H9 (cell line): ENCODE data around the gene C19orf73. TPM values are rescaled to one million over a fixed set of nuclear protein-coding genes. Genes with fewer than 3 reads are reported as not detected.
A peak's percentile ranks its signal among the peaks of the same experiment; 100 is the strongest.

ENCODE experiments used
- DNase-seq: peaks from one replicate; pipeline ENCODE4 v3.0.0-alpha.2; 2017
- H2AFZ ChIP-seq: one replicate; pipeline ENCODE4 v1.6.1; 2013; ENCODE audit warnings: mild to moderate bottlenecking, low read length, control low read depth, moderate library complexity
- H2AK5ac ChIP-seq: 2 replicates; pipeline ENCODE4 v1.6.1; 2013; ENCODE audit warnings: low read length, control low read depth, mixed read lengths; ENCODE audit not compliant: insufficient read length
- H2BK120ac ChIP-seq: one replicate; pipeline ENCODE4 v1.6.1; 2013; ENCODE audit warnings: low read depth, mild to moderate bottlenecking, low read length, control low read depth, inconsistent platforms; ENCODE audit not compliant: poor library complexity, severe bottlenecking
- H2BK12ac ChIP-seq: 2 replicates; pipeline ENCODE4 v1.6.1; 2013; ENCODE audit warnings: low read length, control low read depth, mixed read lengths, low read depth; ENCODE audit not compliant: insufficient read length
- H2BK15ac ChIP-seq: 2 replicates; pipeline ENCODE4 v1.6.1; 2013; ENCODE audit warnings: low read depth, low read length, control low read depth
- H2BK20ac ChIP-seq: one replicate; pipeline ENCODE4 v1.6.1; 2013; ENCODE audit warnings: low read depth, mild to moderate bottlenecking, low read length, control low read depth, inconsistent platforms; ENCODE audit not compliant: poor library complexity, severe bottlenecking
- H2BK5ac ChIP-seq: 2 replicates; pipeline ENCODE4 v1.6.1; 2013; ENCODE audit warnings: low read length, control low read depth, mixed read lengths; ENCODE audit not compliant: insufficient read length
- H3K14ac ChIP-seq: 2 replicates; pipeline ENCODE4 v1.6.1; 2013; ENCODE audit warnings: low read length, control low read depth; ENCODE audit not compliant: insufficient read depth
- H3K18ac ChIP-seq: 2 replicates; pipeline ENCODE4 v1.6.1; 2013; ENCODE audit warnings: low read depth, mild to moderate bottlenecking, mixed read lengths, low read length, control low read depth; ENCODE audit not compliant: insufficient read length
- H3K23ac ChIP-seq: 2 replicates; pipeline ENCODE4 v1.6.1; 2013; ENCODE audit warnings: low read length, control low read depth, mixed read lengths, low read depth; ENCODE audit not compliant: insufficient read length
- H3K23me2 ChIP-seq: 2 replicates; pipeline ENCODE4 v1.6.1; 2013; ENCODE audit warnings: low read depth, mild to moderate bottlenecking, mixed read lengths, low read length, control low read depth; ENCODE audit not compliant: insufficient read length, poor library complexity, severe bottlenecking
- H3K27ac ChIP-seq: 2 replicates; pipeline ENCODE4 v1.5.1; 2013; ENCODE audit warnings: low read length, control low read depth, mixed read lengths, low read depth; ENCODE audit not compliant: insufficient read length
- H3K27me3 ChIP-seq: 2 replicates; pipeline ENCODE4 v1.6.1; 2013; ENCODE audit warnings: low read length, control low read depth, inconsistent platforms; ENCODE audit not compliant: insufficient read depth
- H3K4ac ChIP-seq: 2 replicates; pipeline ENCODE4 v1.6.1; 2013; ENCODE audit warnings: low read depth, mild to moderate bottlenecking, control low read depth, inconsistent platforms, low read length, moderate library complexity
- H3K4me1 ChIP-seq: 2 replicates; pipeline ENCODE4 v1.6.1; 2013; ENCODE audit warnings: low read length, control low read depth, inconsistent platforms; ENCODE audit not compliant: insufficient read depth
- H3K4me2 ChIP-seq: 2 replicates; pipeline ENCODE4 v1.6.1; 2013; ENCODE audit warnings: low read length, control low read depth, mixed read lengths; ENCODE audit not compliant: insufficient read length, insufficient read depth
- H3K56ac ChIP-seq: 2 replicates; pipeline ENCODE4 v1.6.1; 2013; ENCODE audit warnings: low read depth, mild to moderate bottlenecking, mixed read lengths, low read length, control low read depth; ENCODE audit not compliant: insufficient read length
- H3K79me1 ChIP-seq: 2 replicates; pipeline ENCODE4 v1.6.1; 2013; ENCODE audit warnings: low read depth, mild to moderate bottlenecking, moderate library complexity, low read length, control low read depth, inconsistent platforms; ENCODE audit not compliant: insufficient read depth, poor library complexity, severe bottlenecking
- H3K79me2 ChIP-seq: 2 replicates; pipeline ENCODE4 v1.6.1; 2013; ENCODE audit warnings: low read length, control low read depth, inconsistent platforms; ENCODE audit not compliant: insufficient read depth
- H3K9ac ChIP-seq: 2 replicates; pipeline ENCODE4 v1.6.1; 2013; ENCODE audit warnings: low read length, control low read depth, mixed read lengths; ENCODE audit not compliant: insufficient read length; ENCODE audit errors: extremely low read depth
- H3K9me3 ChIP-seq: one replicate; pipeline ENCODE4 v1.6.1; 2013; ENCODE audit warnings: low read depth, low read length, inconsistent platforms; ENCODE audit not compliant: control insufficient read depth
- H3T11ph ChIP-seq: one replicate; pipeline ENCODE4 v1.6.1; 2013; ENCODE audit warnings: mild to moderate bottlenecking, low read length, control low read depth, inconsistent platforms
- H4K20me1 ChIP-seq: one replicate; pipeline ENCODE4 v1.6.1; 2013; ENCODE audit not compliant: control insufficient read depth, insufficient read length, insufficient read depth
- H4K5ac ChIP-seq: 2 replicates; pipeline ENCODE4 v1.6.1; 2013; ENCODE audit warnings: low read depth, mild to moderate bottlenecking, mixed read lengths, low read length, control low read depth; ENCODE audit not compliant: insufficient read length
- H4K8ac ChIP-seq: replicated peaks from 2 replicates; pipeline ENCODE4 v1.6.1; 2013; ENCODE audit warnings: low read length, control low read depth, mixed read lengths, low read depth; ENCODE audit not compliant: insufficient read length
- H4K91ac ChIP-seq: 2 replicates; pipeline ENCODE4 v1.6.1; 2013; ENCODE audit warnings: low read depth, mild to moderate bottlenecking, moderate library complexity, mixed read lengths, low read length, control low read depth; ENCODE audit not compliant: insufficient read length
- H3K27ac Mint-ChIP-seq, 3 experiments: 2 replicates in 2 of 3; 3 replicates in 1 of 3; pipeline ENCODE4 v1.8.0; 2020 to 2021; ENCODE audit warnings: mixed read lengths in 3 of 3, mild to moderate bottlenecking in 1 of 3, moderate library complexity in 1 of 3
- H3K27me3 Mint-ChIP-seq: 2 replicates; pipeline ENCODE4 v1.8.0; 2021; ENCODE audit warnings: low read depth, mild to moderate bottlenecking, moderate library complexity, mixed read lengths
- H3K36me3 Mint-ChIP-seq, 3 experiments: 2 replicates in 2 of 3; 3 replicates in 1 of 3; pipeline ENCODE4 v1.8.0; 2020 to 2021; ENCODE audit warnings: low read depth in 3 of 3, mixed read lengths in 3 of 3; ENCODE audit not compliant: insufficient read depth in 1 of 3
- H3K4me1 Mint-ChIP-seq, 2 experiments: 2 replicates each; pipeline ENCODE4 v1.8.0; 2020; ENCODE audit warnings: mixed read lengths in 2 of 2
- H3K4me3 Mint-ChIP-seq, 2 experiments: 2 replicates in 1 of 2; 3 replicates in 1 of 2; pipeline ENCODE4 v1.8.0; 2020 to 2021; ENCODE audit warnings: mild to moderate bottlenecking in 2 of 2, mixed read lengths in 2 of 2, moderate library complexity in 1 of 2
- H3K9me3 Mint-ChIP-seq, 2 experiments: 2 replicates in 1 of 2; 3 replicates in 1 of 2; pipeline ENCODE4 v1.8.0; 2020; ENCODE audit warnings: mild to moderate bottlenecking in 2 of 2, mixed read lengths in 2 of 2, moderate library complexity in 1 of 2
- WGBS: extraction: QIAGEN DNeasy Blood & Tissue Kit; methylation state at CpG from one replicate; pipeline ENCODE4 v1.1.7; 2013; ENCODE audit warnings: missing lambda C conversion rate, low lambda C conversion rate, mixed read lengths; ENCODE audit not compliant: insufficient read length; ENCODE audit errors: extremely low coverage; 5-methylcytosine and 5-hydroxymethylcytosine counted together
- total RNA-seq: library from RNA; stranded (reverse); gene quantifications from 2 replicates; pipeline ENCODE4 v1.2.1, GENCODE V29; 2021
- TF ChIP-seq, protein P1 (sequence below): fragments of 200-600 bp; sonication (generic); conservative IDR thresholded peaks from 3 replicates; pipeline ENCODE4 v1.8.0; 2021; ENCODE audit warnings: antibody characterized with exemption, mild to moderate bottlenecking

C19orf73 gene
- total RNA-seq, 1 experiment from 2014 or later: 1.1 TPM

GRCh38 chr19:49150106-49150943 lies 31.4 kb upstream of the C19orf73 start:
- TF ChIP-seq, protein P1, sequence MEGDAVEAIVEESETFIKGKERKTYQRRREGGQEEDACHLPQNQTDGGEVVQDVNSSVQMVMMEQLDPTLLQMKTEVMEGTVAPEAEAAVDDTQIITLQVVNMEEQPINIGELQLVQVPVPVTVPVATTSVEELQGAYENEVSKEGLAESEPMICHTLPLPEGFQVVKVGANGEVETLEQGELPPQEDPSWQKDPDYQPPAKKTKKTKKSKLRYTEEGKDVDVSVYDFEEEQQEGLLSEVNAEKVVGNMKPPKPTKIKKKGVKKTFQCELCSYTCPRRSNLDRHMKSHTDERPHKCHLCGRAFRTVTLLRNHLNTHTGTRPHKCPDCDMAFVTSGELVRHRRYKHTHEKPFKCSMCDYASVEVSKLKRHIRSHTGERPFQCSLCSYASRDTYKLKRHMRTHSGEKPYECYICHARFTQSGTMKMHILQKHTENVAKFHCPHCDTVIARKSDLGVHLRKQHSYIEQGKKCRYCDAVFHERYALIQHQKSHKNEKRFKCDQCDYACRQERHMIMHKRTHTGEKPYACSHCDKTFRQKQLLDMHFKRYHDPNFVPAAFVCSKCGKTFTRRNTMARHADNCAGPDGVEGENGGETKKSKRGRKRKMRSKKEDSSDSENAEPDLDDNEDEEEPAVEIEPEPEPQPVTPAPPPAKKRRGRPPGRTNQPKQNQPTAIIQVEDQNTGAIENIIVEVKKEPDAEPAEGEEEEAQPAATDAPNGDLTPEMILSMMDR: no peak
- H3K4me2 ChIP-seq: peak overlapping the region; percentile 57
- peaks cover 0 to 6% of the 10 kb centered on the region in 2 experiments; a peak in 2 of 5 replicates for H3K9me3 Mint-ChIP-seq
- no peaks in the 10 kb centered on the region for H4K20me1 ChIP-seq
- H2BK120ac ChIP-seq: no peak overlapping the region
- no peak overlapping the region for H3K27ac ChIP-seq
- no peak overlapping the region for H4K5ac ChIP-seq
- no peak overlapping the region for H2AFZ ChIP-seq
- no peak overlapping the region for H2AK5ac ChIP-seq
- peaks cover 0 to 15% (median 0%) of the 10 kb centered on the region in 3 experiments; a peak in 4 of 7 replicates for H3K36me3 Mint-ChIP-seq
- no CpG with 5 or more reads among the region's 75 CpGs for WGBS
- H3K23ac ChIP-seq: no peak overlapping the region
- H3K4me3 Mint-ChIP-seq: peak overlapping the region; percentile 87 to 96
- H2BK12ac ChIP-seq: no peak overlapping the region
- H3K79me2 ChIP-seq: no peaks in the 10 kb centered on the region
- no peak overlapping the region for H3K18ac ChIP-seq
- no peak overlapping the region for H2BK5ac ChIP-seq
- H3K9ac ChIP-seq: peak overlapping the region; percentile 32
- H4K8ac ChIP-seq: no peak overlapping the region
- peak overlapping the region; percentile 53 for H3K14ac ChIP-seq
- no peak overlapping the region for H3K4ac ChIP-seq
- no peak overlapping the region for H2BK15ac ChIP-seq
- H2BK20ac ChIP-seq: no peak overlapping the region
- peaks cover 20 to 53% of the 10 kb centered on the region in 2 experiments for H3K4me1 Mint-ChIP-seq
- H3K23me2 ChIP-seq: peaks cover 17% of the 10 kb centered on the region
- H3K4me1 ChIP-seq: no peaks in the 10 kb centered on the region; the same call in 1 of the 2 replicates
- peak overlapping the region; percentile 93 to 98 (median 94); a peak in 6 of 7 replicates for H3K27ac Mint-ChIP-seq
- H3K56ac ChIP-seq: no peak overlapping the region
- peaks cover 33% of the 10 kb centered on the region for H3K27me3 Mint-ChIP-seq
- H3T11ph ChIP-seq: no peak overlapping the region
- DNase-seq: peak; percentile 89
- H3K27me3 ChIP-seq: no peaks in the 10 kb centered on the region; the same call in 1 of the 2 replicates
- H3K9me3 ChIP-seq: no peaks in the 10 kb centered on the region
- no peaks in the 10 kb centered on the region for H3K79me1 ChIP-seq
- no peak overlapping the region for H4K91ac ChIP-seq
